Measurements from ENCODE around the gene ZDHHC12. TPM values are rescaled to one million over a fixed set of nuclear protein-coding genes. Genes with fewer than 3 reads are reported as not detected.
"Not testable (repeated sequence)": the region's sequence is repeated elsewhere in the genome, so short reads cannot be mapped to it uniquely, and the experiment has no call there.

The ZDHHC12 gene
- total RNA-seq, 1 donor from 2014 or later, result 49.6 TPM

GRCh38 chr9:128702445-128702948 lies 21.4 kb downstream of the ZDHHC12 start, which contains the start of gene PKN3:
Gene PKN3, plus strand, starts transcription at chr9:128702503. Its CDS starts 413 bp downstream, at chr9:128702916.
- H3K4me1 ChIP-seq, result peaks cover 0 to 8% of the 10 kb centered on the region in 2 donors
- H3K27me3 ChIP-seq, result no peaks in the 10 kb centered on the region
- H3K9me3 ChIP-seq, result no peaks in the 10 kb centered on the region
- H3K4me3 ChIP-seq, result peak within 1 kb of the TSS; percentile 82 to 94
- H3K36me3 ChIP-seq, result no peaks in the 10 kb centered on the region
- intact Hi-C loops (cut with DNase I), result loop anchor here (1.0 kb wide), 2 partner anchors 21 to 69 kb away; partner anchors contain the start of gene ZER1
- TF ChIP-seq CTCF (IDR thresholded peaks at IDR 0.05), result peak; percentile 86 to 90 (median 87)
- H3K27ac ChIP-seq, result peak within 1 kb of the TSS; percentile 49 to 73
- DNase-seq (ENCODE audit: low spot score in 2 of 2), result peak in 1 of 2 donors; percentile 90

- Histone ChIP-seq H3K9me3 (no peaks in the 10 kb centered on the region), H3K27me3 (no peaks in the 10 kb centered on the region), H3K36me3 (peaks cover 0 to under 1% of the 10 kb centered on the region in 2 donors), H3K4me1 (peaks cover 0 to 8% of the 10 kb centered on the region in 2 donors), H3K4me3 (no peak overlapping the region), H3K27ac (no peak overlapping the region)
- DNase-seq (ENCODE audit: low spot score in 2 of 2), result no peak
- intact Hi-C loops (cut with DNase I), result no loop called here
- no peak for TF ChIP-seq CTCF (IDR thresholded peaks at IDR 0.05)
Observed at GRCh38 chr9:128701227-128701854, 22.6 kb downstream of the ZDHHC12 start.

DNA sequence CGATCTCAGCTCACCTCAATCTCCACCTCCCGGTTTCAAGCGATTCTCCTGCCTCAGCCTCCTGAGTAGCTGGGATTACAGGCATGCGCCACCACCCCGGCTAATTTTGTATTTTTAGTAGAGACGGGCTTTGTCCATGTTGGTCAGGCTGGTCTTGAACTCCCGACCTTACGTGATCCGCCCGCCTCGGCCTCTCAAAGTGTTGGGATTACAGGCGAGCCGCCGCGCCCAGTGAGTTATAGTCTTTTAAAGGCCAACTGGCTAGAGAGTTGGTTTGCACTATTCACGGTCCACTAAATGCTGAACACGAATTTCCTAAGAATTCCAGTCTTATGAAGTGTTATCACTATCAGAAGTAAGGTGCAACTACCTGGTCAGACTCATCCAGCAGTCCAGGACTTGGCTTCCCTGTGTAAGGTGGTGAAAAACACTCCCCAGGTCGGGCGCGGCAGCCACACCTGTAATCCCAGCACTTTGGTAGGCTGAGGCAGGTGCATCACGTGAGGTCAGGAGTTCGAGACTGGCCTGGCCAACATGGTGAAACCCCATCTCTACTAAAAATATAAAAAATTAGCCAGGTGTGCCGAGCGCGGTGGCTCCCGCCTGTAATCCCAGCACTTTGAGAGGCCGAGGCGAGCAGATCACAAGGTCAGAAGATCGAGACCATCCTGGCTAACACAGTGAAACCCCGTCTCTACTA lies 24.7 kb downstream of the ZDHHC12 start:
- H3K4me3 ChIP-seq; DNase-seq (ENCODE audit: low spot score in 2 of 2); intact Hi-C loops (cut with DNase I): not testable (repeated sequence)

GRCh38 chr9:128696923-128697707 lies 26.8 kb downstream of the ZDHHC12 start:
- no peak for DNase-seq (ENCODE audit: low spot score in 2 of 2)
- no peak overlapping the region for H3K4me3 ChIP-seq
- no peak overlapping the region for H3K27ac ChIP-seq
- intact Hi-C loops (cut with DNase I), result no loop called here
- peaks cover 32 to 40% of the 10 kb centered on the region in 2 donors for H3K36me3 ChIP-seq
- peaks cover 0 to 2% of the 10 kb centered on the region in 2 donors for H3K4me1 ChIP-seq
- H3K9me3 ChIP-seq, result no peaks in the 10 kb centered on the region
- no peak for TF ChIP-seq CTCF (IDR thresholded peaks at IDR 0.05)
- H3K27me3 ChIP-seq, result no peaks in the 10 kb centered on the region

More for the DNA sequence above, 24.7 kb downstream of the ZDHHC12 start:
- H3K36me3 ChIP-seq, result peaks cover 15 to 20% of the 10 kb centered on the region in 2 donors
- not testable (repeated sequence) for H3K27ac ChIP-seq, H3K9me3 ChIP-seq, H3K4me1 ChIP-seq, H3K27me3 ChIP-seq

DNA sequence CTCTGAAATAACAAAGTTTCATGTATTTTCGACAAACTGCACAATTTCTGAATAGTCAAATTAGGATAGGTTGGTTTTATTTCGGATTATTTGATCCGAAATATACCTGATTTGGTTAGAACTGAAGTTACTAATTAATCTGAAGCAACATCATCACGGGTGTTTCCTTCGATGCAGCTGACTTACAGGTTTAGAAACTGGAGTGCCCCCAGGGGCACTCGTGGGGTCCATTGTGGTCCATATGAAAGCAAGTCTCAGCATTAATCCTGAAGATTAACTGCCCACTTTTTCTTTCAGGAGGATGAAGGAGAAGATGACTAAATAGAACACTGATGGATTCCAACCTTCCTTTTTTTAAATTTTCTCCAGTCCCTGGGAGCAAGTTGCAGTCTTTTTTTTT lies 29.6 kb downstream of the ZDHHC12 start:
- intact Hi-C loops (cut with DNase I), result no loop called here

DNA sequence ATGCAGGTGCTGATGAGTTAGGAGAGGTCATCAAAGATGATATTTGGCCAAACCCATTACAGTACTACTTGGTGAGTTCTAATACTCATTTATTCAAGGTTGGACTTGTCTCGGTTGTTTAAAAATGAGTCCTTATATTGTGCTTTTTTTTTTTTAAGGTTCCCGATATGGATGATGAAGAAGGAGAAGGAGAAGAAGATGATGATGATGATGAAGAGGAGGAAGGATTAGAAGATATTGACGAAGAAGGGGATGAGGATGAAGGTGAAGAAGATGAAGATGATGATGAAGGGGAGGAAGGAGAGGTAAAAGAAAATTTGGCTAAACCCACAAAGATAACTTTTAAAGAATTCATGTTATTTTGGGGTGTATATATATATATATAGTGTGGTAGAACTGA lies 30.2 kb downstream of the ZDHHC12 start:
- H3K27me3 ChIP-seq; H3K4me3 ChIP-seq; H3K27ac ChIP-seq; H3K4me1 ChIP-seq; intact Hi-C loops (cut with DNase I); DNase-seq (ENCODE audit: low spot score in 2 of 2); H3K9me3 ChIP-seq: not testable (repeated sequence)
- peaks cover 36 to 40% of the 10 kb centered on the region in 2 donors for H3K36me3 ChIP-seq

More for the DNA sequence above, 29.6 kb downstream of the ZDHHC12 start:
- H3K9me3 ChIP-seq, result no peaks in the 10 kb centered on the region
- H3K36me3 ChIP-seq, result peaks cover 36 to 40% of the 10 kb centered on the region in 2 donors
- TF ChIP-seq CTCF (IDR thresholded peaks at IDR 0.05), result no peak
- H3K4me1 ChIP-seq, result peaks cover 8 to 10% of the 10 kb centered on the region in 2 donors
- H3K27ac ChIP-seq, result no peak overlapping the region
- DNase-seq (ENCODE audit: low spot score in 2 of 2), result no peak
- no peaks in the 10 kb centered on the region for H3K27me3 ChIP-seq
- no peak overlapping the region for H3K4me3 ChIP-seq

Measured in ascending aorta (tissue), 2 donors.